IMR-90 (cell line): ENCODE data around the gene USP6NL. TPM values are rescaled to one million over a fixed set of nuclear protein-coding genes. Genes with fewer than 3 reads are reported as not detected.

Source experiments
- ATAC-seq: fragments of 200-7000 bp; cut with Tn5 transposase; 2 replicates; pipeline ENCODE4 v1.9.1; 2020; ENCODE audit warnings: low read depth, mild to moderate bottlenecking, moderate library complexity
- BruUV-seq: library from RNA; stranded (reverse); fragments of 400-500 nt; replicated peaks from 2 replicates; lab custom pipeline; 2021; lab: Mats Ljungman, UMichigan
- CTCF ChIA-PET: fragments of 300-600 bp; formaldehyde crosslinking; extraction: SDS; loops from one replicate; lab custom pipeline; 2021; ENCODE audit warnings: antibody characterized with exemption; lab: Yijun Ruan, JAX
- POLR2A ChIA-PET: fragments of 300-600 bp; sonication (Branson Sonifier 250); formaldehyde crosslinking; loops from one replicate; lab custom pipeline; 2022; ENCODE audit warnings: antibody characterized with exemption; ENCODE audit not compliant: unreplicated experiment; lab: Charles Lee
- DNase-seq: peaks from one replicate; pipeline ENCODE4 v3.0.0; 2013
- H2AFZ ChIP-seq: replicated peaks from 2 replicates; pipeline ENCODE3; 2013; ENCODE audit warnings: low read length, mild to moderate bottlenecking; ENCODE audit not compliant: poor library complexity
- H2AK5ac ChIP-seq: 2 replicates; pipeline ENCODE4 v1.6.1; 2013; ENCODE audit warnings: low read depth, low read length, inconsistent platforms
- H2AK9ac ChIP-seq: replicated peaks from 2 replicates; pipeline ENCODE3; 2013; ENCODE audit warnings: mild to moderate bottlenecking, low read depth, low read length, moderate library complexity; ENCODE audit not compliant: poor library complexity
- H2BK120ac ChIP-seq: 2 replicates; pipeline ENCODE4 v1.6.1; 2013; ENCODE audit warnings: low read depth, low read length, inconsistent platforms
- H2BK15ac ChIP-seq: 3 replicates; pipeline ENCODE4 v1.6.1; 2013; ENCODE audit warnings: low read depth, low read length, inconsistent platforms
- H2BK20ac ChIP-seq: 2 replicates; pipeline ENCODE4 v1.6.1; 2013; ENCODE audit warnings: low read depth, mild to moderate bottlenecking, inconsistent platforms, low read length, moderate library complexity
- H2BK5ac ChIP-seq: 2 replicates; pipeline ENCODE4 v1.6.1; 2013; ENCODE audit warnings: mild to moderate bottlenecking, low read depth, low read length, inconsistent platforms; ENCODE audit not compliant: poor library complexity, severe bottlenecking
- H3K14ac ChIP-seq: replicated peaks from 2 replicates; pipeline ENCODE4 v1.6.1; 2013; ENCODE audit warnings: low read depth, low read length, inconsistent platforms
- H3K18ac ChIP-seq: 2 replicates; pipeline ENCODE4 v1.6.1; 2013; ENCODE audit warnings: low read depth, low read length, control low read depth
- H3K23ac ChIP-seq: 2 replicates; pipeline ENCODE4 v1.6.1; 2013; ENCODE audit warnings: low read depth, low read length, inconsistent platforms
- H3K27ac ChIP-seq: 2 replicates; pipeline ENCODE4 v1.5.1; 2013; ENCODE audit warnings: mild to moderate bottlenecking, control low read depth, low read length; ENCODE audit not compliant: insufficient read depth
- H3K27me3 ChIP-seq: 2 replicates; pipeline ENCODE4 v1.6.1; 2013; ENCODE audit warnings: low read length; ENCODE audit not compliant: control insufficient read depth, insufficient read depth
- H3K36me3 ChIP-seq: 2 replicates; pipeline ENCODE4 v1.6.1; 2013; ENCODE audit warnings: low read length, mixed read lengths; ENCODE audit not compliant: control insufficient read depth, insufficient read depth
- H3K4ac ChIP-seq: 2 replicates; pipeline ENCODE4 v1.6.1; 2013; ENCODE audit warnings: low read depth, low read length, inconsistent platforms
- H3K4me1 ChIP-seq: 2 replicates; pipeline ENCODE4 v1.6.1; 2013; ENCODE audit warnings: low read length, mixed read lengths; ENCODE audit not compliant: control insufficient read depth, insufficient read depth
- H3K4me2 ChIP-seq: 2 replicates; pipeline ENCODE4 v1.6.1; 2013; ENCODE audit warnings: low read depth, mild to moderate bottlenecking, control low read depth, low read length, moderate library complexity
- H3K4me3 ChIP-seq: 2 replicates; pipeline ENCODE4 v1.5.1; 2013; ENCODE audit warnings: low read depth, mild to moderate bottlenecking, control low read depth, low read length, moderate library complexity; ENCODE audit not compliant: insufficient read depth
- H3K56ac ChIP-seq: 2 replicates; pipeline ENCODE4 v1.6.1; 2013; ENCODE audit warnings: low read length, inconsistent platforms; ENCODE audit not compliant: insufficient read depth; ENCODE audit errors: extremely low read depth
- H3K79me1 ChIP-seq, 2 experiments: 2 replicates each; pipeline ENCODE4 v1.6.1; 2013; ENCODE audit warnings: low read length in 2 of 2, inconsistent platforms in 1 of 2, low read depth in 1 of 2
- H3K9ac ChIP-seq: 2 replicates; pipeline ENCODE4 v1.6.1; 2013; ENCODE audit warnings: low read depth, low read length, control low read depth
- H3K9me1 ChIP-seq: 2 replicates; pipeline ENCODE4 v1.6.1; 2013; ENCODE audit warnings: low read length, inconsistent platforms; ENCODE audit not compliant: insufficient read depth
- H3K9me3 ChIP-seq: 2 replicates; pipeline ENCODE4 v1.6.1; 2013; ENCODE audit warnings: low read length; ENCODE audit not compliant: control insufficient read depth, insufficient read depth
- H4K20me1 ChIP-seq: 2 replicates; pipeline ENCODE4 v1.6.1; 2013; ENCODE audit warnings: low read length, inconsistent platforms; ENCODE audit not compliant: insufficient read depth
- H4K5ac ChIP-seq: 2 replicates; pipeline ENCODE4 v1.6.1; 2013; ENCODE audit warnings: mild to moderate bottlenecking, low read depth, low read length, control low read depth
- H4K8ac ChIP-seq, 2 experiments: 2 replicates each; pipeline ENCODE4 v1.6.1; 2013; ENCODE audit warnings: low read depth in 2 of 2, low read length in 2 of 2, control low read depth in 1 of 2, inconsistent platforms in 1 of 2
- H4K91ac ChIP-seq: 2 replicates; pipeline ENCODE4 v1.6.1; 2013; ENCODE audit warnings: low read depth, low read length, inconsistent platforms; ENCODE audit not compliant: insufficient read depth
- BHLHE40 ChIP-seq: fragments of 150-350 bp; IDR thresholded peaks from 2 replicates; pipeline ENCODE4 v1.6.1; 2016; ENCODE audit warnings: mild to moderate bottlenecking, low read depth, low read length
- CEBPB ChIP-seq: IDR thresholded peaks from 2 replicates; pipeline ENCODE4 v1.6.1; 2012; ENCODE audit warnings: low read depth, low read length, improper control_type of control experiment
- CHD1 ChIP-seq: IDR thresholded peaks from 2 replicates; pipeline ENCODE4 v1.6.1; 2012; ENCODE audit warnings: low read depth, low read length, improper control_type of control experiment
- CTCF ChIP-seq: conservative IDR thresholded peaks from 2 replicates; pipeline ENCODE4 v1.5.1; 2012; ENCODE audit warnings: mild to moderate bottlenecking, low read depth, low read length, improper control_type of control experiment
- FOS ChIP-seq: fragments of 150-350 bp; IDR thresholded peaks from 2 replicates; pipeline ENCODE4 v1.6.1; 2016; ENCODE audit warnings: low read depth, low read length
- MAFK ChIP-seq: IDR thresholded peaks from 2 replicates; pipeline ENCODE4 v1.6.1; 2012; ENCODE audit warnings: low read depth, low read length, improper control_type of control experiment
- MAZ ChIP-seq: IDR thresholded peaks from 2 replicates; pipeline ENCODE4 v1.6.1; 2012; ENCODE audit warnings: low read depth, mild to moderate bottlenecking, low read length, improper control_type of control experiment, moderate library complexity, borderline replicate concordance
- MXI1 ChIP-seq: IDR thresholded peaks from 2 replicates; pipeline ENCODE4 v1.6.1; 2012; ENCODE audit warnings: low read depth, mild to moderate bottlenecking, low read length, moderate library complexity, borderline replicate concordance
- NFE2L2 ChIP-seq: fragments of 150-350 bp; IDR thresholded peaks from 2 replicates; pipeline ENCODE4 v1.6.1; 2016; ENCODE audit warnings: low read depth, mild to moderate bottlenecking, low read length
- POLR2A ChIP-seq: IDR thresholded peaks from 2 replicates; pipeline ENCODE4 v1.6.1; 2012; ENCODE audit warnings: mild to moderate bottlenecking, low read depth, low read length
- RAD21 ChIP-seq: IDR thresholded peaks from 2 replicates; pipeline ENCODE4 v1.6.1; 2012; ENCODE audit warnings: low read length, improper control_type of control experiment
- RCOR1 ChIP-seq: IDR thresholded peaks from 2 replicates; pipeline ENCODE4 v1.6.1; 2012; ENCODE audit warnings: mild to moderate bottlenecking, low read length, improper control_type of control experiment; ENCODE audit not compliant: insufficient replicate concordance
- RFX5 ChIP-seq: IDR thresholded peaks from 2 replicates; pipeline ENCODE4 v1.8.0; 2012; ENCODE audit warnings: low read depth, mild to moderate bottlenecking, low read length, moderate library complexity
- SMC3 ChIP-seq: fragments of 150-350 bp; IDR thresholded peaks from 2 replicates; pipeline ENCODE4 v1.6.1; 2016; ENCODE audit warnings: low read depth, mild to moderate bottlenecking, antibody characterized with exemption, low read length, moderate library complexity
- USF2 ChIP-seq: fragments of 150-350 bp; IDR thresholded peaks from 2 replicates; pipeline ENCODE4 v1.6.1; 2017; ENCODE audit warnings: mild to moderate bottlenecking, antibody characterized with exemption, low read length, low read depth
- WGBS, 2 experiments: methylation state at CpG; one replicate each; pipeline versions ENCODE4 v1.1.5 to v1.1.7; 2013; ENCODE audit warnings: missing lambda C conversion rate in 2 of 2; ENCODE audit not compliant: insufficient read length in 1 of 2; ENCODE audit errors: extremely low coverage in 2 of 2; 5-methylcytosine and 5-hydroxymethylcytosine counted together
- dilution Hi-C: fragments of 300-500 bp; cut with HindIII; formaldehyde crosslinking; loops from one replicate; pipeline ENCODE4 v1.14.3; 2018; ENCODE audit warnings: low sequenced_read_pairs; ENCODE audit not compliant: unreplicated experiment
- in situ Hi-C: fragments of 300-500 bp; cut with MboI; formaldehyde crosslinking; loops from 3 replicates; pipeline ENCODE4 v1.14.3; 2019; ENCODE audit warnings: low sequenced_read_pairs, inconsistent platforms, mixed read lengths
- intact Hi-C: fragments of 100-400 bp; cut with micrococcal nuclease; formaldehyde crosslinking; loops from 2 replicates; pipeline ENCODE4 v1.10.0; 2022
- polyA plus RNA-seq, 3 experiments: library from polyadenylated mRNA; depleted of rRNA; stranded (reverse); fragments of >200 nt; gene quantifications; 2 replicates each; pipeline ENCODE4 v1.2.3, GENCODE V29; 2012; ENCODE audit warnings: low replicate concordance in 1 of 3
- total RNA-seq: library from RNA; depleted of rRNA; stranded (reverse); fragments of >200 nt; gene quantifications from 2 replicates; pipeline ENCODE4 v1.2.3, GENCODE V29; 2012
- TF ChIP-seq, protein P1 (sequence below): fragments of 150-350 bp; IDR thresholded peaks from 2 replicates; pipeline ENCODE4 v1.6.1; 2016; ENCODE audit warnings: low read depth, mild to moderate bottlenecking, low read length, moderate library complexity, borderline replicate concordance

The USP6NL gene
- total and polyA plus RNA-seq, 2 of the 4 experiments (the other 2 are of a cell fraction), result 7.8 to 9.1 TPM

DNA sequence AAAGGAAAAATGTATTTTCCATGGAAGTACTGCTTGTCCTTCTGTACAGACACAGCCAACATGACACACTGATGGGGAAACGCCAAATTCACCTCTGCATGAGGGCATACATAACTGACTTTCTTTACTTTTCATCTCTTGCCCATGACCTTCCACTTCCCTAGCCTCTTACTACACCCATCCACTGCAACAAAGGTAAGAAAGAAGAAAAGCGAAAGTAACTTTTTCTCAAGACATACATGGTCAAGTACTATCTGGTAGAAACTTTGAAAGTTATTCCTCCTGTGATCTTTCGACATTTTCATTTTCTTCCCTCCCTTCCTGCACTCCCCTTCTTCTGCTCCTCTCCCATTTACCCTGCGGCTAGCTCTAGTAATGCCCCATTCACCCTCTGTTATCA lies 130.8 kb downstream of the USP6NL start:
- peaks cover 3% of the 10 kb centered on the region; the same call in 1 of the 2 replicates for H3K36me3 ChIP-seq
- TF ChIP-seq NFE2L2 (no peak), MAFK (no peak), CTCF (no peak), CEBPB (no peak), MXI1 (no peak), FOS (no peak), POLR2A (no peak), USF2 (no peak), RFX5 (no peak), RCOR1 (no peak), CHD1 (no peak), RAD21 (no peak), SMC3 (no peak), BHLHE40 (no peak), MAZ (no peak)
- TF ChIP-seq, protein P1, sequence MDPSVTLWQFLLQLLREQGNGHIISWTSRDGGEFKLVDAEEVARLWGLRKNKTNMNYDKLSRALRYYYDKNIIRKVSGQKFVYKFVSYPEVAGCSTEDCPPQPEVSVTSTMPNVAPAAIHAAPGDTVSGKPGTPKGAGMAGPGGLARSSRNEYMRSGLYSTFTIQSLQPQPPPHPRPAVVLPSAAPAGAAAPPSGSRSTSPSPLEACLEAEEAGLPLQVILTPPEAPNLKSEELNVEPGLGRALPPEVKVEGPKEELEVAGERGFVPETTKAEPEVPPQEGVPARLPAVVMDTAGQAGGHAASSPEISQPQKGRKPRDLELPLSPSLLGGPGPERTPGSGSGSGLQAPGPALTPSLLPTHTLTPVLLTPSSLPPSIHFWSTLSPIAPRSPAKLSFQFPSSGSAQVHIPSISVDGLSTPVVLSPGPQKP, result no peak
- H3K9me1 ChIP-seq, result peaks cover 6% of the 10 kb centered on the region
- H3K18ac ChIP-seq, result no peak overlapping the region
- H4K5ac ChIP-seq, result no peak overlapping the region
- no peak overlapping the region for H3K4ac ChIP-seq
- no peak overlapping the region for H3K27ac ChIP-seq
- no peak overlapping the region for H3K23ac ChIP-seq
- no peak overlapping the region for H2BK5ac ChIP-seq
- no peaks in the 10 kb centered on the region for H3K9me3 ChIP-seq
- intact Hi-C loops, result no loop called here
- no peak overlapping the region for H3K4me2 ChIP-seq
- H3K56ac ChIP-seq, result no peak overlapping the region
- no peak overlapping the region for H3K14ac ChIP-seq
- H4K20me1 ChIP-seq, result no peaks in the 10 kb centered on the region; the same call in 1 of the 2 replicates
- no peak overlapping the region for H4K91ac ChIP-seq
- ATAC-seq, result no peak
- no peak overlapping the region for H2AFZ ChIP-seq
- no TSS peak for BruUV-seq
- POLR2A ChIA-PET, result no interaction called here
- H3K4me1 ChIP-seq, result peaks cover 2% of the 10 kb centered on the region; the same call in 1 of the 2 replicates
- H4K8ac ChIP-seq, result no peak overlapping the region
- no peak overlapping the region for H2BK20ac ChIP-seq
- no peak overlapping the region for H2AK5ac ChIP-seq
- no peak for DNase-seq
- H3K27me3 ChIP-seq, result no peaks in the 10 kb centered on the region
- in situ Hi-C loops, result no loop called here
- dilution Hi-C loops, result no loop called here
- H3K79me1 ChIP-seq, result no peaks in the 10 kb centered on the region
- no peak overlapping the region for H2BK120ac ChIP-seq
- WGBS, 2 experiments, result 100% methylated on average over 1 of the region's 4 CpGs; no CpG with 5 or more reads in 1 of the 2 experiments
- no peak overlapping the region for H3K9ac ChIP-seq
- H2BK15ac ChIP-seq, result no peak overlapping the region
- CTCF ChIA-PET, result no interaction called here
- no peak overlapping the region for H2AK9ac ChIP-seq
- no peak overlapping the region for H3K4me3 ChIP-seq
